ENCODE results near the gene IGFBP5.

Gene IGFBP5

GRCh38 chr2:216673021-216673420, 22.3 kb downstream of the IGFBP5 start:
- DNase-seq (ENCODE audit: low read depth), result no peak
- no peak overlapping the region for H3K4me3 ChIP-seq (ENCODE audit: low read depth, low read length)
- in situ Hi-C loops (cut with HindIII; ENCODE audit: low sequenced_read_pairs), result no loop called here
- TF ChIP-seq CTCF (IDR thresholded peaks at IDR 0.05; ENCODE audit: low read depth, low read length, missing control alignments), result no peak

- no peak for TF ChIP-seq CTCF (IDR thresholded peaks at IDR 0.05; ENCODE audit: low read depth, low read length, missing control alignments)
- no peak overlapping the region for H3K4me3 ChIP-seq (ENCODE audit: low read depth, low read length)
- no peak for DNase-seq (ENCODE audit: low read depth)
- in situ Hi-C loops (cut with HindIII; ENCODE audit: low sequenced_read_pairs), result no loop called here
These were observed 22.9 kb downstream of the IGFBP5 start for GRCh38 chr2:216672466-216672865.

- in situ Hi-C loops (cut with HindIII; ENCODE audit: low sequenced_read_pairs), result no loop called here
- TF ChIP-seq CTCF (IDR thresholded peaks at IDR 0.05; ENCODE audit: low read depth, low read length, missing control alignments), result no peak
- DNase-seq (ENCODE audit: low read depth), result no peak
- no peak overlapping the region for H3K4me3 ChIP-seq (ENCODE audit: low read depth, low read length)
These were observed 23.5 kb downstream of the IGFBP5 start for GRCh38 chr2:216671791-216672343.

GRCh38 chr2:216671081-216671411, 24.3 kb downstream of the IGFBP5 start:
- no peak for TF ChIP-seq CTCF (IDR thresholded peaks at IDR 0.05; ENCODE audit: low read depth, low read length, missing control alignments)
- DNase-seq (ENCODE audit: low read depth), result no peak
- H3K4me3 ChIP-seq (ENCODE audit: low read depth, low read length), result no peak overlapping the region
- in situ Hi-C loops (cut with HindIII; ENCODE audit: low sequenced_read_pairs), result no loop called here

GRCh38 chr2:216670266-216671080, 24.9 kb downstream of the IGFBP5 start:
- in situ Hi-C loops (cut with HindIII; ENCODE audit: low sequenced_read_pairs), result no loop called here
- no peak for TF ChIP-seq CTCF (IDR thresholded peaks at IDR 0.05; ENCODE audit: low read depth, low read length, missing control alignments)

GRCh38 chr2:216666461-216667233, 28.7 kb downstream of the IGFBP5 start:
- TF ChIP-seq CTCF (IDR thresholded peaks at IDR 0.05; ENCODE audit: low read depth, low read length, missing control alignments), result peak; percentile 97
- no peak overlapping the region for H3K4me3 ChIP-seq (ENCODE audit: low read depth, low read length)
- DNase-seq (ENCODE audit: low read depth), result peak; percentile 58
- in situ Hi-C loops (cut with HindIII; ENCODE audit: low sequenced_read_pairs), result no loop called here

More at GRCh38 chr2:216670266-216671080, 24.9 kb downstream of the IGFBP5 start:
- H3K4me3 ChIP-seq (ENCODE audit: low read depth, low read length), result no peak overlapping the region
- no peak for DNase-seq (ENCODE audit: low read depth)
